ENCODE measurements around the gene RPGR.

Gene RPGR

GRCh38 chrX:38275615-38276014 is 51.7 kb downstream of the RPGR start:
- no peak for TF ChIP-seq CTCF (IDR thresholded peaks at IDR 0.05; ENCODE audit: control insufficient read depth, extremely low read depth, insufficient read depth)
- no peak for DNase-seq (ENCODE audit: low read depth)
- H3K4me3 ChIP-seq (ENCODE audit: low read depth, low read length): no peak overlapping the region

GRCh38 chrX:38273453-38273852 is 53.9 kb downstream of the RPGR start:
- no peak for TF ChIP-seq CTCF (IDR thresholded peaks at IDR 0.05; ENCODE audit: control insufficient read depth, extremely low read depth, insufficient read depth)
- no peak overlapping the region for H3K4me3 ChIP-seq (ENCODE audit: low read depth, low read length)
- no peak for DNase-seq (ENCODE audit: low read depth)

- H3K4me3 ChIP-seq (ENCODE audit: low read depth, low read length): no peak overlapping the region
- no peak for TF ChIP-seq CTCF (IDR thresholded peaks at IDR 0.05; ENCODE audit: control insufficient read depth, extremely low read depth, insufficient read depth)
- no peak for DNase-seq (ENCODE audit: low read depth)
Observed at GRCh38 chrX:38271154-38271716, 56.1 kb downstream of the RPGR start.

GRCh38 chrX:38268011-38268410 is 59.3 kb downstream of the RPGR start:
- DNase-seq (ENCODE audit: low read depth): no peak
- TF ChIP-seq CTCF (IDR thresholded peaks at IDR 0.05; ENCODE audit: control insufficient read depth, extremely low read depth, insufficient read depth): no peak
- H3K4me3 ChIP-seq (ENCODE audit: low read depth, low read length): no peak overlapping the region

- no peak for DNase-seq (ENCODE audit: low read depth)
- no peak overlapping the region for H3K4me3 ChIP-seq (ENCODE audit: low read depth, low read length)
- no peak for TF ChIP-seq CTCF (IDR thresholded peaks at IDR 0.05; ENCODE audit: control insufficient read depth, extremely low read depth, insufficient read depth)
Observed at GRCh38 chrX:38262715-38263620, 64.3 kb downstream of the RPGR start.

GRCh38 chrX:38260231-38260630 is 67.1 kb downstream of the RPGR start:
- no peak overlapping the region for H3K4me3 ChIP-seq (ENCODE audit: low read depth, low read length)
- no peak for DNase-seq (ENCODE audit: low read depth)
- peak; percentile 34; the same call in 1 of the 2 replicates for TF ChIP-seq CTCF (IDR thresholded peaks at IDR 0.05; ENCODE audit: control insufficient read depth, extremely low read depth, insufficient read depth)
